Omental fat pad (tissue), 4 donors: ENCODE results near the gene BBS1. TPM values are rescaled to one million over a fixed set of nuclear protein-coding genes. Genes with fewer than 3 reads are reported as not detected.

Experiments used
- ATAC-seq: fragments of 150-250 bp; one replicate; pipeline ENCODE4 v1.9.1; 2016; ENCODE audit warnings: mild to moderate bottlenecking, moderate library complexity; ENCODE audit not compliant: low FRiP score
- DNase-seq: peaks from one replicate; pipeline ENCODE4 v3.0.0-alpha.2; 2019; ENCODE audit warnings: low spot score
- CTCF ChIP-seq, 3 donors: fragments of 450-650 bp; IDR thresholded peaks; one replicate each; pipeline ENCODE4 v1.5.1; 2016 to 2017; ENCODE audit warnings: antibody characterized with exemption in 3 of 3, mild to moderate bottlenecking in 3 of 3, moderate library complexity in 2 of 3
- total RNA-seq, 4 donors: library from RNA; depleted of rRNA; stranded (reverse); fragments of >200 nt; gene quantifications; one replicate each; pipeline ENCODE4 v1.1.0, GENCODE V29; 2016

BBS1 gene
- total RNA-seq, 4 donors from 2014 or later, result 35.5 to 71.9 (median 37.9) TPM

- ATAC-seq, result no peak
- no peak for TF ChIP-seq CTCF (IDR thresholded peaks at IDR 0.05)
- DNase-seq, result no peak
Measured at GRCh38 chr11:66556086-66556485, 45.7 kb downstream of the BBS1 start.

- TF ChIP-seq CTCF (IDR thresholded peaks at IDR 0.05), result no peak
- ATAC-seq (no peak), DNase-seq (no peak)
Measured at GRCh38 chr11:66557733-66558326, 47.4 kb downstream of the BBS1 start.

- TF ChIP-seq CTCF (IDR thresholded peaks at IDR 0.05), result no peak
- ATAC-seq (no peak), DNase-seq (no peak)
Measured at GRCh38 chr11:66559142-66559865, 48.9 kb downstream of the BBS1 start.

- no peak for ATAC-seq
- no peak for TF ChIP-seq CTCF (IDR thresholded peaks at IDR 0.05)
- DNase-seq, result no peak
Measured at GRCh38 chr11:66559866-66560676, 49.6 kb downstream of the BBS1 start.

GRCh38 chr11:66561178-66561974, 50.9 kb downstream of the BBS1 start:
- ATAC-seq, result no peak
- TF ChIP-seq CTCF (IDR thresholded peaks at IDR 0.05), result no peak
- no peak for DNase-seq

GRCh38 chr11:66561975-66562248, 51.5 kb downstream of the BBS1 start:
- DNase-seq (no peak), ATAC-seq (no peak)
- TF ChIP-seq CTCF (IDR thresholded peaks at IDR 0.05), result no peak
